RWPE2 (cell line): ENCODE data around the gene TRPV2.

ENCODE experiments used
- ATAC-seq: fragments of 200-7000 bp; cut with Tn5 transposase; 3 replicates; pipeline ENCODE4 v1.9.1; 2021; ENCODE audit warnings: low read depth
- DNase-seq: peaks from one replicate; pipeline ENCODE4 v3.0.0-alpha.2; 2020; ENCODE audit warnings: low spot score
- H3K27ac ChIP-seq: fragments of 450-650 bp; 2 replicates; pipeline ENCODE4 v1.5.1; 2017; ENCODE audit warnings: mild to moderate bottlenecking; ENCODE audit not compliant: poor library complexity, severe bottlenecking
- H3K27me3 ChIP-seq: fragments of 250-450 bp; sonication (Bioruptor Pico); 2 replicates; pipeline ENCODE4 v1.5.1; 2021; ENCODE audit warnings: mild to moderate bottlenecking, moderate library complexity; ENCODE audit not compliant: insufficient read depth, poor library complexity, severe bottlenecking
- H3K36me3 ChIP-seq: fragments of 250-450 bp; sonication (Bioruptor Pico); 2 replicates; pipeline ENCODE4 v1.5.1; 2020; ENCODE audit warnings: low read depth, mild to moderate bottlenecking, moderate library complexity
- H3K4me1 ChIP-seq: fragments of 250-450 bp; sonication (Bioruptor Pico); 2 replicates; pipeline ENCODE4 v1.5.1; 2021; ENCODE audit warnings: mild to moderate bottlenecking, moderate library complexity; ENCODE audit not compliant: insufficient read depth, poor library complexity, severe bottlenecking
- H3K4me3 ChIP-seq: fragments of 250-450 bp; sonication (Bioruptor Pico); 2 replicates; pipeline ENCODE4 v1.5.1; 2021; ENCODE audit warnings: mild to moderate bottlenecking, moderate library complexity; ENCODE audit not compliant: severe bottlenecking
- H3K9me3 ChIP-seq: fragments of 250-450 bp; sonication (Bioruptor Pico); 2 replicates; pipeline ENCODE4 v1.5.1; 2021; ENCODE audit warnings: mild to moderate bottlenecking, moderate library complexity; ENCODE audit not compliant: severe bottlenecking
- CTCF ChIP-seq: fragments of 450-650 bp; IDR thresholded peaks from one replicate; pipeline ENCODE4 v1.5.1; 2017; ENCODE audit warnings: mild to moderate bottlenecking, moderate library complexity; ENCODE audit not compliant: poor library complexity, severe bottlenecking

The TRPV2 gene

DNA sequence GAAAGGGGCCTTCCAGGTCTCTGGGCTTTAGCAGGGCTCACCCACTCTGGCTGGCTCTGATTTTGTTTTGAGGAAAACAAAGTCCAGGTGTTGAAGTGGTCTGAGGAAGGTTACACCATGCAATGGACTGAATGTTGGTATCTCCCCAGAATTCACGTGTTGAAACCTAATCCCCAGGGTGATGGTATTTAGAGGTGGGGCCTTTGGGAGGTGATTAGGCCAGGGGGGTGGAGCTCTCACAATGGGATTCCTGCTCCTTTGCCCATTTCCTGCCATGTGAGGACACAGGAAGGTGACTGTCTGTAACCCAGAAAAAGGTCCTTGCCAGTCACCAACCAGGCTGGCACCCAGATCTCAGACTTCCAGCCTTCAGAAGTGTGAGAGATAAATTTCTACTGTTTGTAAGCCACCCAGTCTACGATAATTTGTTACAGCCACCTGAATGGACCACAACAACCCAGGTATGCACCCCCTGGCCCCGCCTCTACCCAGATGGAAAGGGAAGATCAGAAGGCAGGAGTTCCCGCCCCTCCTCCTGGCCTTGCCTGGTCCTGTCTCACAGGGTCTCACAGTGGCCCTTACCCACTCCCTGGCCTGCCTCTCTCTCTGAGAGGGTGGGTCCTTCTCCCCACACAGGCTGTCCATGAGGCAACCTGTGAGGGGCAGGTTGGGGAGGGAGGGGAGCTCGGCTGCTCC is 44.6 kb downstream of the TRPV2 start:
- TF ChIP-seq CTCF, result no peak
- Histone ChIP-seq H3K27ac (peak overlapping the region; percentile 68), H3K4me1 (peaks cover 18% of the 10 kb centered on the region), H3K9me3 (no peaks in the 10 kb centered on the region), H3K36me3 (no peaks in the 10 kb centered on the region), H3K4me3 (no peak overlapping the region), H3K27me3 (no peaks in the 10 kb centered on the region)
- no peak for DNase-seq
- peak; percentile 84 for ATAC-seq

- peaks cover 24% of the 10 kb centered on the region for H3K4me1 ChIP-seq
- H3K4me3 ChIP-seq, result no peak overlapping the region
- TF ChIP-seq CTCF, result no peak
- no peaks in the 10 kb centered on the region for H3K36me3 ChIP-seq
- H3K27me3 ChIP-seq, result no peaks in the 10 kb centered on the region
- H3K9me3 ChIP-seq, result no peaks in the 10 kb centered on the region
- DNase-seq, result no peak
- H3K27ac ChIP-seq, result peak overlapping the region; percentile 68
- ATAC-seq, result no peak
Observed at GRCh38 chr17:16460796-16461605, 45.6 kb downstream of the TRPV2 start.

GRCh38 chr17:16461606-16461866 is 46.2 kb downstream of the TRPV2 start:
- H3K4me1 ChIP-seq, result peaks cover 25% of the 10 kb centered on the region
- no peak overlapping the region for H3K27ac ChIP-seq
- H3K4me3 ChIP-seq, result no peak overlapping the region
- no peak for TF ChIP-seq CTCF
- no peaks in the 10 kb centered on the region for H3K27me3 ChIP-seq
- no peak for ATAC-seq
- no peaks in the 10 kb centered on the region for H3K9me3 ChIP-seq
- DNase-seq, result no peak
- H3K36me3 ChIP-seq, result no peaks in the 10 kb centered on the region

GRCh38 chr17:16462070-16462864 is 46.9 kb downstream of the TRPV2 start:
- Histone ChIP-seq H3K4me1 (peaks cover 25% of the 10 kb centered on the region), H3K4me3 (no peak overlapping the region), H3K9me3 (no peaks in the 10 kb centered on the region), H3K27me3 (no peaks in the 10 kb centered on the region), H3K27ac (no peak overlapping the region), H3K36me3 (no peaks in the 10 kb centered on the region)
- no peak for DNase-seq
- no peak for ATAC-seq
- TF ChIP-seq CTCF, result no peak
